Activated naive CD4-positive, alpha-beta T cell treated with anti-CD3 and anti-CD28 coated beads, Interleukin-2, amount 10 ng/mL, durations not matched to agents 7 days and 5 days (primary cell): Measurements from ENCODE around the gene ANKRD16.
A peak's percentile ranks its signal among the peaks of the same experiment; 100 is the strongest.

Experiments used
- CTCF ChIA-PET: fragments of 350-600 bp; sonication (Branson Sonifier 250); formaldehyde crosslinking; loops from one replicate; lab custom pipeline; 2021; ENCODE audit warnings: antibody characterized with exemption; lab: Charles Lee
- DNase-seq: peaks from one replicate; pipeline ENCODE4 v3.0.0-alpha.2; 2020
- H3K27ac Mint-ChIP-seq: one replicate; pipeline ENCODE4 v1.8.0; 2021; ENCODE audit warnings: mild to moderate bottlenecking, moderate library complexity, mixed read lengths
- H3K27me3 Mint-ChIP-seq: one replicate; pipeline ENCODE4 v1.8.0; 2021; ENCODE audit warnings: mild to moderate bottlenecking, mixed read lengths
- H3K36me3 Mint-ChIP-seq: one replicate; pipeline ENCODE4 v1.8.0; 2021; ENCODE audit warnings: mixed read lengths
- H3K4me1 Mint-ChIP-seq: one replicate; pipeline ENCODE4 v1.8.0; 2021; ENCODE audit warnings: mixed read lengths
- H3K4me3 Mint-ChIP-seq: one replicate; pipeline ENCODE4 v1.8.0; 2021; ENCODE audit warnings: mild to moderate bottlenecking, moderate library complexity, mixed read lengths
- H3K9me3 Mint-ChIP-seq: one replicate; pipeline ENCODE4 v1.8.0; 2021; ENCODE audit warnings: mixed read lengths

The ANKRD16 gene

GRCh38 chr10:5889624-5890451 lies at the start of gene ANKRD16, which contains the start of gene FBH1:
Gene ANKRD16, minus strand, starts transcription at chr10:5889893. Its CDS starts 539 bp downstream, at chr10:5889354.
Gene FBH1, plus strand, starts transcription at chr10:5890243. Its CDS starts 103 bp downstream, at chr10:5890346.
- H3K27me3 Mint-ChIP-seq = no peaks in the 10 kb centered on the region
- DNase-seq = peak; percentile 97
- H3K9me3 Mint-ChIP-seq = no peaks in the 10 kb centered on the region
- H3K4me3 Mint-ChIP-seq = peak within 1 kb of the TSS; percentile 90
- peak within 1 kb of the TSS; percentile 82 for H3K27ac Mint-ChIP-seq
- peaks cover 54% of the 10 kb centered on the region for H3K4me1 Mint-ChIP-seq
- peaks cover 39% of the 10 kb centered on the region for H3K36me3 Mint-ChIP-seq
- CTCF ChIA-PET = interaction anchor here (0.5 kb wide), 1 partner anchor 93 kb away, joined by 4 read pairs; no protein-coding TSS in a partner anchor

- H3K27me3 Mint-ChIP-seq = peaks cover 5% of the 10 kb centered on the region
- CTCF ChIA-PET = no interaction called here
- no peaks in the 10 kb centered on the region for H3K9me3 Mint-ChIP-seq
- no peak for DNase-seq
- H3K4me1 Mint-ChIP-seq = no peaks in the 10 kb centered on the region
- no peak overlapping the region for H3K27ac Mint-ChIP-seq
- peaks cover 35% of the 10 kb centered on the region for H3K36me3 Mint-ChIP-seq
- H3K4me3 Mint-ChIP-seq = no peak overlapping the region
These were observed 48.6 kb upstream of the ANKRD16 start for GRCh38 chr10:5938291-5938690.

- Mint-ChIP-seq H3K9me3 (no peaks in the 10 kb centered on the region), H3K4me1 (no peaks in the 10 kb centered on the region), H3K4me3 (no peak overlapping the region), H3K36me3 (peaks cover 44% of the 10 kb centered on the region), H3K27ac (no peak overlapping the region), H3K27me3 (no peaks in the 10 kb centered on the region)
- CTCF ChIA-PET = interaction anchor here (0.6 kb wide), 1 partner anchor 182 kb away, joined by 3 read pairs; no protein-coding TSS in a partner anchor
- DNase-seq = no peak
These were observed 47.3 kb upstream of the ANKRD16 start for GRCh38 chr10:5937016-5937415.

GRCh38 chr10:5935628-5936027 lies 45.9 kb upstream of the ANKRD16 start:
- CTCF ChIA-PET = no interaction called here
- no peak overlapping the region for H3K4me3 Mint-ChIP-seq
- no peaks in the 10 kb centered on the region for H3K4me1 Mint-ChIP-seq
- no peaks in the 10 kb centered on the region for H3K9me3 Mint-ChIP-seq
- H3K27me3 Mint-ChIP-seq = no peaks in the 10 kb centered on the region
- no peak overlapping the region for H3K27ac Mint-ChIP-seq
- DNase-seq = no peak
- H3K36me3 Mint-ChIP-seq = peaks cover 49% of the 10 kb centered on the region

- CTCF ChIA-PET = interaction anchor here (0.8 kb wide), 1 partner anchor 32 kb away, joined by 3 read pairs; no protein-coding TSS in a partner anchor
- Mint-ChIP-seq H3K9me3 (no peaks in the 10 kb centered on the region), H3K27me3 (no peaks in the 10 kb centered on the region), H3K27ac (no peak overlapping the region), H3K4me1 (no peaks in the 10 kb centered on the region), H3K36me3 (peaks cover 63% of the 10 kb centered on the region), H3K4me3 (no peak overlapping the region)
- DNase-seq = no peak
These were observed 44.3 kb upstream of the ANKRD16 start for GRCh38 chr10:5933909-5934546.

GRCh38 chr10:5932345-5932744 lies 42.7 kb upstream of the ANKRD16 start:
- Mint-ChIP-seq H3K4me1 (no peaks in the 10 kb centered on the region), H3K27me3 (no peaks in the 10 kb centered on the region), H3K4me3 (no peak overlapping the region), H3K36me3 (peaks cover 61% of the 10 kb centered on the region), H3K9me3 (no peaks in the 10 kb centered on the region), H3K27ac (no peak overlapping the region)
- CTCF ChIA-PET = no interaction called here
- no peak for DNase-seq

- H3K27ac Mint-ChIP-seq = no peak overlapping the region
- no peak for DNase-seq
These were observed 40.6 kb upstream of the ANKRD16 start for GRCh38 chr10:5930272-5930671.

GRCh38 chr10:5929442-5929841 lies 39.7 kb upstream of the ANKRD16 start:
- Mint-ChIP-seq H3K9me3 (no peaks in the 10 kb centered on the region), H3K27ac (no peak overlapping the region), H3K27me3 (no peaks in the 10 kb centered on the region), H3K4me3 (no peak overlapping the region), H3K36me3 (peaks cover 65% of the 10 kb centered on the region), H3K4me1 (no peaks in the 10 kb centered on the region)
- CTCF ChIA-PET = interaction anchor here (1.1 kb wide), 1 partner anchor 17 kb away, joined by 4 read pairs; no protein-coding TSS in a partner anchor
- DNase-seq = no peak

More at GRCh38 chr10:5930272-5930671, 40.6 kb upstream of the ANKRD16 start:
- CTCF ChIA-PET = interaction anchor here (0.6 kb wide), 1 partner anchor 57 kb away, joined by 3 read pairs; no protein-coding TSS in a partner anchor
- no peaks in the 10 kb centered on the region for H3K27me3 Mint-ChIP-seq
- no peak overlapping the region for H3K4me3 Mint-ChIP-seq
- H3K9me3 Mint-ChIP-seq = no peaks in the 10 kb centered on the region
- no peaks in the 10 kb centered on the region for H3K4me1 Mint-ChIP-seq
- peaks cover 63% of the 10 kb centered on the region for H3K36me3 Mint-ChIP-seq

GRCh38 chr10:5927306-5927705 lies 37.6 kb upstream of the ANKRD16 start:
- Mint-ChIP-seq H3K27ac (no peak overlapping the region), H3K4me1 (no peaks in the 10 kb centered on the region), H3K27me3 (no peaks in the 10 kb centered on the region), H3K36me3 (peaks cover 73% of the 10 kb centered on the region), H3K4me3 (no peak overlapping the region), H3K9me3 (no peaks in the 10 kb centered on the region)
- CTCF ChIA-PET = no interaction called here
- no peak for DNase-seq

GRCh38 chr10:5924889-5925288 lies 35.2 kb upstream of the ANKRD16 start:
- DNase-seq = no peak
- Mint-ChIP-seq H3K4me1 (no peaks in the 10 kb centered on the region), H3K27ac (no peak overlapping the region), H3K4me3 (no peak overlapping the region), H3K9me3 (no peaks in the 10 kb centered on the region), H3K36me3 (peaks cover 79% of the 10 kb centered on the region), H3K27me3 (no peaks in the 10 kb centered on the region)
- CTCF ChIA-PET = no interaction called here

GRCh38 chr10:5921746-5922145 lies 32.1 kb upstream of the ANKRD16 start:
- Mint-ChIP-seq H3K9me3 (no peaks in the 10 kb centered on the region), H3K4me1 (no peaks in the 10 kb centered on the region), H3K36me3 (peaks cover 71% of the 10 kb centered on the region), H3K27ac (no peak overlapping the region), H3K27me3 (no peaks in the 10 kb centered on the region), H3K4me3 (no peak overlapping the region)
- DNase-seq = no peak
- CTCF ChIA-PET = no interaction called here

GRCh38 chr10:5919568-5919967 lies 29.9 kb upstream of the ANKRD16 start:
- Mint-ChIP-seq H3K9me3 (no peaks in the 10 kb centered on the region), H3K4me3 (no peak overlapping the region), H3K27ac (no peak overlapping the region), H3K36me3 (peaks cover 74% of the 10 kb centered on the region), H3K27me3 (no peaks in the 10 kb centered on the region), H3K4me1 (no peaks in the 10 kb centered on the region)
- DNase-seq = no peak
- CTCF ChIA-PET = no interaction called here

- no peak for DNase-seq
- Mint-ChIP-seq H3K36me3 (peaks cover 73% of the 10 kb centered on the region), H3K4me3 (no peak overlapping the region), H3K4me1 (no peaks in the 10 kb centered on the region), H3K27ac (no peak overlapping the region), H3K9me3 (no peaks in the 10 kb centered on the region), H3K27me3 (no peaks in the 10 kb centered on the region)
- CTCF ChIA-PET = no interaction called here
These were observed 29.1 kb upstream of the ANKRD16 start for GRCh38 chr10:5918763-5919162.

- no peaks in the 10 kb centered on the region for H3K27me3 Mint-ChIP-seq
- CTCF ChIA-PET = no interaction called here
- no peaks in the 10 kb centered on the region for H3K9me3 Mint-ChIP-seq
- DNase-seq = no peak
- no peaks in the 10 kb centered on the region for H3K4me1 Mint-ChIP-seq
- H3K27ac Mint-ChIP-seq = no peak overlapping the region
- no peak overlapping the region for H3K4me3 Mint-ChIP-seq
- H3K36me3 Mint-ChIP-seq = peaks cover 70% of the 10 kb centered on the region
These were observed 27.6 kb upstream of the ANKRD16 start for GRCh38 chr10:5917305-5917704.
